B cell (primary cell): ENCODE results near the gene TLX2.

Source experiments
- CTCF ChIP-seq: fragments of 200-600 bp; IDR thresholded peaks from one replicate; pipeline ENCODE4 v1.8.0; 2022; ENCODE audit warnings: antibody characterized with exemption, mild to moderate bottlenecking
- EZH2 ChIP-seq: IDR thresholded peaks from 2 replicates; pipeline ENCODE4 v1.6.1; 2012; ENCODE audit warnings: borderline replicate concordance, low read depth, mild to moderate bottlenecking, moderate library complexity, low read length; ENCODE audit not compliant: insufficient read depth, poor library complexity, severe bottlenecking

- no peak for TF ChIP-seq CTCF
- TF ChIP-seq EZH2 = no peak
These were observed 32.1 kb upstream of the TLX2 start for GRCh38 chr2:74481961-74482800.
